GM19324 (cell line): ENCODE results near the gene RGS9.
"Not testable (repeated sequence)": the region's sequence is repeated elsewhere in the genome, so short reads cannot be mapped to it uniquely, and the experiment has no call there.

Experiments
- ATAC-seq: cut with Tn5 transposase; IDR thresholded peaks from one replicate; pipeline ENCODE4 v1.9.1; 2021; ENCODE audit warnings: mild to moderate bottlenecking, moderate library complexity; ENCODE audit not compliant: unreplicated experiment, low FRiP score

Gene RGS9

GRCh38 chr17:65201331-65201730 is 64.2 kb downstream of the RGS9 start:
- no peak for ATAC-seq

- no peak for ATAC-seq
Observed at GRCh38 chr17:65202844-65203571, 65.8 kb downstream of the RGS9 start.

- no peak for ATAC-seq
Observed at GRCh38 chr17:65204001-65204400, 66.8 kb downstream of the RGS9 start.

GRCh38 chr17:65205655-65206054 is 68.5 kb downstream of the RGS9 start:
- ATAC-seq, result no peak

- ATAC-seq, result not testable (repeated sequence)
Observed at GRCh38 chr17:65207448-65207847, 70.3 kb downstream of the RGS9 start.

- no peak for ATAC-seq
Observed at GRCh38 chr17:65208717-65209116, 71.5 kb downstream of the RGS9 start.

- no peak for ATAC-seq
Observed at GRCh38 chr17:65218261-65218660, 81.1 kb downstream of the RGS9 start.

GRCh38 chr17:65219124-65219523 is 82.0 kb downstream of the RGS9 start:
- ATAC-seq, result no peak

- ATAC-seq, result no peak
Observed at GRCh38 chr17:65219707-65220106, 82.5 kb downstream of the RGS9 start.

- ATAC-seq, result no peak
Observed at GRCh38 chr17:65220732-65221131, 83.6 kb downstream of the RGS9 start.

GRCh38 chr17:65222214-65222738 is 85.1 kb downstream of the RGS9 start:
- ATAC-seq, result no peak

- no peak for ATAC-seq
Observed at GRCh38 chr17:65225061-65225460, 87.9 kb downstream of the RGS9 start.

GRCh38 chr17:65226227-65226626 is 89.1 kb downstream of the RGS9 start:
- no peak for ATAC-seq

- no peak for ATAC-seq
Observed at GRCh38 chr17:65227637-65228036, 90.5 kb downstream of the RGS9 start.

- ATAC-seq, result no peak
Observed at GRCh38 chr17:65228287-65228686, 91.1 kb downstream of the RGS9 start.

GRCh38 chr17:65228734-65229620 is 91.8 kb downstream of the RGS9 start:
- no peak for ATAC-seq

- ATAC-seq, result no peak
Observed at GRCh38 chr17:65229621-65229995, 92.4 kb downstream of the RGS9 start.

GRCh38 chr17:65230040-65230439 is 92.9 kb downstream of the RGS9 start:
- no peak for ATAC-seq

GRCh38 chr17:65231086-65231485 is 93.9 kb downstream of the RGS9 start:
- ATAC-seq, result no peak

- no peak for ATAC-seq
Observed at GRCh38 chr17:65231662-65232335, 94.6 kb downstream of the RGS9 start.

GRCh38 chr17:65235284-65235683 is 98.1 kb downstream of the RGS9 start:
- ATAC-seq, result no peak
